Measurements from ENCODE around the gene CCDC82. TPM values are rescaled to one million over a fixed set of nuclear protein-coding genes. Genes with fewer than 3 reads are reported as not detected.

Gene CCDC82
- total RNA-seq, 1 donor from 2014 or later: 31.8 TPM

DNA sequence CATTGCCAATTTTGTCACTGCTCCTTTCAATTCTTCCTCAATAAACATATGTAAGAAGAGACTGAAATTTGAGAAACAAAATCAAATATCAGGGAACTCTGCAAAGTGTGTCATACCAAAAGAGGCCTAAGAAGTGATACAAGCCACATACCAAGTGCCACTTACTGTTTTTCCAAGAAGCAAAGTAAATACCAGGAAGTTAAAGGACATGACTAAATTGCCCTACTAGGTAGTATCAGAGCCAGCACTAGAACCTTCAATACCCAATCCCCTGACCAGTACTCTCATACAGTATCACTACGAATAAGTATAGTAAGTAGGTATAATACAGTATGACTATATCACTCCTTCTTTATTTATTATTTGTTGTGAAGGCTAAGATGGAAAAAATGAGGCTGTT is 60.3 kb downstream of the CCDC82 start:
- no peak for DNase-seq (ENCODE audit: low spot score)

GRCh38 chr11:96328395-96329010 is 61.2 kb downstream of the CCDC82 start:
- DNase-seq (ENCODE audit: low spot score): no peak

- DNase-seq (ENCODE audit: low spot score): no peak
Measured at GRCh38 chr11:96326959-96327358, 62.8 kb downstream of the CCDC82 start.

- DNase-seq (ENCODE audit: low spot score): no peak
Measured at GRCh38 chr11:96324912-96325311, 64.8 kb downstream of the CCDC82 start.

GRCh38 chr11:96323642-96323985 is 66.1 kb downstream of the CCDC82 start:
- no peak for DNase-seq (ENCODE audit: low spot score)

DNA sequence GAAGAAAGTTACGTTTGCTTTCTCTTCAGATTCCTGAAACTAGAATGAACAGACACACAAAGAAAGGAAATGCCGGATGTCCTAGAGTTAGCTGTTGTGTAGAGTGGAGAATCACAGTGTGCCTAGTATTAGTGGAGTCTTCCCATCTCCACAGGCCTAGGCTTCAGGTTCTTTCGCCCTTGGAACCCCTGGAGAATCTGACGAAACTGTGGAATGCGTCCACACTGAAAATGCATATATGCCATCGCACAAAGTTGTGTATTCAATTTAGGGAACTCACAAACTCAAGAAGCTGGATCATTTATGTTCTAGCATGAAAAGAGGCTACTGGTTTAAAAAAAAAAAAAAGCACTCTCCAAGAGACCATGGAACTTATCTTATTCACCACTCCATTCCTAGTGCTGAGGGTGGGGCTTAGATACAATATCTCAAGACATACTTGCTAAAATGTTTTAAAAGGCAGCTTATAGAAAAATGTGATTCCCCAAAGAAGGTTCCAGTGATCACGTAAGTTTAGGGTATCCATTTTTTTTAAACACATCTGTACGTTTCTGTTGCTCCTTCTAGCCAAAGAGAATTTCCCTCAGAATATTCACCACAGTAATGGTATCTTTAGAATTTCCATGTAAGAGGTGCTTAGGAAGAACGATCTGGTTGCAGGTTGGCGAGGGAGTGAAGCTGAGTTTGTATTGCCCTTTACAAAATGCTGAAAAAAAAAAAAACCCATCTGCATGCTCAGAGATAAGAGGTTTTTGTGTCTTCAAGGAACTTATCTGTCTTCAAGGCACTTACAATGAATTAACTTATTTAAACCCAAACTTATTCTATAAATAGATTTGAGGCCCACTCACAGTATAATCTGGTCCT is 66.7 kb downstream of the CCDC82 start:
- DNase-seq (ENCODE audit: low spot score): no peak

GRCh38 chr11:96321091-96321490 is 68.6 kb downstream of the CCDC82 start:
- no peak for DNase-seq (ENCODE audit: low spot score)

- no peak for DNase-seq (ENCODE audit: low spot score)
Measured at GRCh38 chr11:96319898-96320656, 69.6 kb downstream of the CCDC82 start.

- DNase-seq (ENCODE audit: low spot score): no peak
Measured at GRCh38 chr11:96318850-96319249, 70.9 kb downstream of the CCDC82 start.

DNA sequence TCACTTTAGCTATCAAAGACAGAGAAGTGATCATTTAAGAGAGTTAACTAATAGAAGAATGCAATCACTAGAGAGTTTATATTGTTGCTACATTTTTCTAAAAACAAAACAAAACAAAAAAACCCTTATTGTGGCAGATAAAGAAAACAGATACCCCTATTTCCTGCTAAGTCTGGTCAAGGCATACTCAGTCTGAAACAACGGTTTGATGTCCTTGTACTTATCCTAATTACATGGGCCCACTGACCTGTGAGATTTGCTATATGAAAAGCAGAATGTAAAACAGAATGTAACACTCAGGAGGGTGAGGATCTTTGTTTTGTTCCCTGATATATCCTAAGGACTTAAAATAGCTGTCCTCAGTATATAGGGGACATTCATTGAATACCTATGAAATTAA is 71.3 kb downstream of the CCDC82 start:
- DNase-seq (ENCODE audit: low spot score): no peak

- no peak for DNase-seq (ENCODE audit: low spot score)
Measured at GRCh38 chr11:96317985-96318384, 71.7 kb downstream of the CCDC82 start.

GRCh38 chr11:96317571-96317970 is 72.1 kb downstream of the CCDC82 start:
- DNase-seq (ENCODE audit: low spot score): no peak

DNA sequence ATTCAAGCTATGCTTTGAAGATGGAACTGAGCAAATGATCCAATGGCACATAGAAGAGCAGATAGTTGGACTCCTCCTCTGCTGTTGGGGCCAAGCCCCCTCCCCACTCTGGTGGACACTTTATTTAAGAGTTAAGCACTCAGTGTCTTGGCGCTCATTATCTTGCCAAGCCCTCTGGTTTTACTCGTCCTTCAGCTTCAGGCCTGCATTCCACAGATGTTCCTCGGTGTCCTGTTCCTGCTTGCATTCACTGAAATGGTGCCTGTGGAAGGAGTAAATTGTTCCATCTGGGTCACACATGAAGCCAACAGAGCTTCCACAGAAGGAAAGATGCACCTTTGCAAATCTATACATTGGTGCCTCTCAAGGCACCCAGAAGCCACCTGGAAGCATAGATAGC is 72.8 kb downstream of the CCDC82 start:
- DNase-seq (ENCODE audit: low spot score): no peak

DNA sequence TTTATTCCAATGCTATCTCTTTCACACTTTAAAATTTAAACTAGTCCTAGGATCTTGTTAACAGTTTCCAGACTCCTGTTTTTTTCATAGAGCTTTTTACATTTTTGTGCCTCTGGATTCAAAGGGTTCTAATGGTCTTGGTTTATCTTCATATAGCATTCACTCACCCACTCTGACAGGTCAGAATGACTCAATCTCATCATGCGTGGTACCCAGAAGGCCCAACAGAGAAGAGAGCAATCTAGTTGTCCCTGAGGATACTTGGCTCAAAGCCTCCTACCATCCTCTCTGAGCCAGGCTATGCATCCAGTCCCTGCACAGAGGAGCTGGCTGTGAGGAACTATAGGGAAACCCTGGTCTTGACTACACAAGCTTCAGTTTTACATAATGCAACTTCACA is 74.2 kb downstream of the CCDC82 start:
- DNase-seq (ENCODE audit: low spot score): no peak

DNA sequence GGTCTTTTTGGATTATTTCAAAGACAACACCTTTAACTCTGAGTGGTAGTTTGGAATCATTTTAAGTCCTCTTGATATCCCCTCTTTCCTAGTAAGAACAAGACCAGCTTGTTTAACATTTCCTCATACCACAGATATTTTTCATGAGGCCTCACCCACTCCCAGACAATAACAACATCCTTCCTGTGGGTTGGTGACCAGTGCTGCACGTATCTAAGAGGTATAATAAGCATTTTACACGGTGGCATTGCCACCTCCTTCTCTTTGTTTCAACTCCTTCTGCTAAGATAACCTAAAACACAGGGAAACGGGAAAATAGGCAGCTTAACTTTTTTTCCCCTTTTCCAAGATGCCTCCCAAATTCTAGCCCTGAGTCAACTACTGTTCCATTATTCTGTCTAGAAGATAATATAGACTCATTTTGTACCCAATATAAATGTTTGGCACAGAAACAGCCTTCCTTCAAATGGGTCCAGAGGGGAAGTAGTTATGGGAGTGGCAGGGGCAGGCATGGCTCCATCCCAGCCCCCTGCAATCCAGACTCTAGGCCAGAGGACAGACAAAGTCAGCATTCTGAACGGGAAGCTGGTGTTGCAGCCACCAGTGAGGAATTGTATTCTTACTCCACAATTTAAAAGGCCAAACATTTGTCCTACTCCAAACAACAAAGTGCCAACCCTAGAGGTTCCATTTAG is 75.2 kb downstream of the CCDC82 start:
- no peak for DNase-seq (ENCODE audit: low spot score)

- DNase-seq (ENCODE audit: low spot score): no peak
Measured at GRCh38 chr11:96313163-96313562, 76.5 kb downstream of the CCDC82 start.

DNA sequence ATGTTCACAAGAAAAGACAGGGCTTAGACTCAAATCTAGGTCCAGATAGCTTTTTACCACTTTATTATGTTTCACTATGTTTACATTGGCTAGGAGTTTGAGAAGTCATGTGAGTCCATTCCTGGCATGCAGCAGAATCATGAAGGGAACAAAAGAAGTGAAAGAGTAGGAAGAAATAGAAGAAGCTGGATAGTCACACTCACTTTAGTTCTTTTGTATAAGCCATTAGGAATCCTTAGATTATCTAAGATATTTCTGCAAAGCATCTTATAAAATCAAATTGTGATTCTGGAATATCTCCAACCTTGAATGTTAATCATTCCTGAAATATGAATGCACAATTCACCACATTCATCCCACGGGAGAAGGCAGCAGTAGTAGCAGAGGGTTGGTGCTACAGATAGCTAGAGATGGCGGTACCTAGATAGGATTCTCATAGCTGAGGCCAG is 78.6 kb downstream of the CCDC82 start:
- DNase-seq (ENCODE audit: low spot score): no peak

- no peak for DNase-seq (ENCODE audit: low spot score)
Measured at GRCh38 chr11:96310236-96310635, 79.5 kb downstream of the CCDC82 start.

DNA sequence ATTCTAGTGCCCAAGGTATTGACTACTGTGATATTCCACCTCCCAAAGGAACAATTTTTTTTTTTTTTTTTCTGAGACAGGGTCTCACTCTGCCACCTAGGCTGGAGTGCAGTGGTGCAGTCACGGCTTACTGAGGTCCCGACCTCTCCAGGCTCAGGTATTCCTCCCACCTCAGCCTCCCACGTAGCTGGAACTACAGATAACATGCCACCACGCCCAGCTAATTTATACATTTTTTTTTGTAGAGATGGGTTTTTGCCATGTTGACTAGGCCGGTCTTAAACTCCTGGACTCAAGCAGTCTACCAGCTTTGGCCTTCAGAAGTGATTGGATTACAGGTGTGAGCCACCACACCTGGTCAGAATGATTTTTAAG is 80.1 kb downstream of the CCDC82 start:
- DNase-seq (ENCODE audit: low spot score): no peak

DNA sequence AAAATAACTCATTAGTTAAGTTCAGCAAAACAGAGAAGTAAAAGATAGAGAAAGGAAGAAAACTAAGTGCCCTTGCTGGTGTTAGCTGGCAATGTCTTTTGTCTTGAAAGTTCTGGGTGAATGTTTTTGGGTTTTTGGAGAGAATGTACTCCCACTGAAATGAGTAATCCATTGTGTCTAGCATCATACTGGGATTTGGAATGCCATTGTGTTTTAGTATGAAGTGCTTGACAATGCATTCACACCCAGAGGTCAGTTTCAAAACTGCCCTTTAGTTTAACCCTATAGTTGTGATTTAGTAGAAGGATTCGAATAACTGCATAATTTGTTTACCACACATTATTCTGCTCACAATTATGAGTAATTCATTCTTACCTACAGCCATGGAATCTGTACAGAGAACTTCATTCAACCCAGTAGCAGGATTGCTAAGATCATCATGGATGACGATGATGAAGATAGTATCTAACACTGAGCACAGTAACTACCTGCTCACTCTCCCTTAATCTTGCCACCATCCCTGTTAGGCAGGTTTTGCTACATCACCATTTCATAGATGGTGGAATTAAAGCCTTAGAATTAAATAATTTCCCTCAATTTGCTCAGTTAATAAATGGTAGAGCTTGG is 80.6 kb downstream of the CCDC82 start:
- DNase-seq (ENCODE audit: low spot score): no peak

GRCh38 chr11:96307776-96308140 is 82.0 kb downstream of the CCDC82 start:
- no peak for DNase-seq (ENCODE audit: low spot score)

All from ureter (tissue), 1 donor.